HCT116 (cell line): ENCODE measurements around the gene MARVELD1. TPM values are rescaled to one million over a fixed set of nuclear protein-coding genes. Genes with fewer than 3 reads are reported as not detected.

Source experiments
- ATAC-seq: fragments of 200-7000 bp; cut with Tn5 transposase; 2 replicates; pipeline ENCODE4 v1.9.1; 2020; ENCODE audit warnings: mild to moderate bottlenecking, moderate library complexity
- BruUV-seq: library from RNA; stranded (reverse); fragments of 400-500 nt; replicated peaks from 2 replicates; lab custom pipeline; 2021; lab: Mats Ljungman, UMichigan
- CTCF ChIA-PET: fragments of 300-600 bp; sonication (Branson Sonifier 250); formaldehyde crosslinking; loops from one replicate; lab custom pipeline; 2021; ENCODE audit warnings: antibody characterized with exemption; lab: Charles Lee
- POLR2A ChIA-PET: fragments of 300-600, 350-600 bp; sonication (Branson Sonifier 250); formaldehyde crosslinking; loops from one replicate; lab custom pipeline; 2021; ENCODE audit warnings: antibody characterized with exemption; lab: Charles Lee
- RAD21 ChIA-PET, 2 experiments: fragments of 300-600 bp; sonication (Branson Sonifier 250); formaldehyde crosslinking; loops; one replicate each; lab custom pipeline; 2023; ENCODE audit warnings: low total read pairs in 2 of 2; ENCODE audit not compliant: uncharacterized antibody in 2 of 2, unreplicated experiment in 2 of 2, low non-redundant PET in 1 of 2; lab: Charles Lee
- DNase-seq: peaks from one replicate; pipeline ENCODE4 v3.0.0-alpha.2; 2010; ENCODE audit warnings: low read depth, low spot score
- H2AFZ ChIP-seq: fragments of 200-600 bp; shearing (Covaris generic), sonication (generic); 2 replicates; pipeline ENCODE4 v1.6.1; 2017; ENCODE audit warnings: low read depth, mixed run types, mixed read lengths, antibody characterized with exemption, low read length; ENCODE audit not compliant: poor library complexity, severe bottlenecking
- H3K27ac ChIP-seq: 2 replicates; pipeline ENCODE4 v1.5.1; 2012; ENCODE audit warnings: low read depth, low read length
- H3K27me3 ChIP-seq: fragments of 200-600 bp; sonication (generic); 2 replicates; pipeline ENCODE4 v1.6.1; 2016; ENCODE audit warnings: mixed run types, low read length, mixed read lengths; ENCODE audit not compliant: insufficient read depth
- H3K36me3 ChIP-seq, 2 experiments: fragments of 200-500 bp in 1 of 2; fragments of 200-600 bp in 1 of 2; sonication (Bioruptor generic) in 1 of 2; sonication (generic) in 1 of 2; 2 replicates each; pipeline versions ENCODE4 v1.5.1 to v1.6.1; 2014 to 2016; ENCODE audit warnings: low read length in 2 of 2, inconsistent platforms in 1 of 2, mixed read lengths in 1 of 2, mixed run types in 1 of 2; ENCODE audit not compliant: insufficient read depth in 2 of 2, control insufficient read depth in 1 of 2
- H3K4me1 ChIP-seq, 2 experiments: fragments of 200-600 bp in 1 of 2; sonication (generic) in 1 of 2; 2 replicates each; pipeline versions ENCODE4 v1.5.1 to v1.6.1; 2012 to 2017; ENCODE audit warnings: low read length in 2 of 2, inconsistent platforms in 1 of 2, mild to moderate bottlenecking in 1 of 2, mixed read lengths in 1 of 2, mixed run types in 1 of 2, moderate library complexity in 1 of 2; ENCODE audit not compliant: insufficient read depth in 2 of 2, control insufficient read depth in 1 of 2
- H3K4me2 ChIP-seq: fragments of 200-600 bp; sonication (generic); 2 replicates; pipeline ENCODE4 v1.6.1; 2017; ENCODE audit warnings: mixed run types, low read length, mixed read lengths
- H3K4me3 ChIP-seq, 2 experiments: fragments of 200-600 bp in 1 of 2; sonication (generic) in 1 of 2; replicated peaks in 1 of 2; 2 replicates each; pipeline ENCODE4 v1.5.1; 2011 to 2016; ENCODE audit warnings: low read length in 2 of 2, control low read depth in 1 of 2, low read depth in 1 of 2, mild to moderate bottlenecking in 1 of 2, mixed read lengths in 1 of 2, mixed run types in 1 of 2
- H3K79me2 ChIP-seq: fragments of 200-600 bp; sonication (generic); 2 replicates; pipeline ENCODE4 v1.6.1; 2017; ENCODE audit warnings: mild to moderate bottlenecking, mixed run types, low read length, moderate library complexity, mixed read lengths; ENCODE audit not compliant: insufficient read depth
- H3K9ac ChIP-seq: fragments of 200-600 bp; sonication (generic); 2 replicates; pipeline ENCODE4 v1.6.1; 2016; ENCODE audit warnings: low read length, mixed read lengths
- H3K9me2 ChIP-seq: fragments of 200-600 bp; sonication (generic), shearing (Covaris generic); 2 replicates; pipeline ENCODE4 v1.6.1; 2017; ENCODE audit warnings: mixed run types, mild to moderate bottlenecking, moderate library complexity; ENCODE audit not compliant: insufficient read depth
- H3K9me3 ChIP-seq, 2 experiments: fragments of 200-500 bp in 1 of 2; fragments of 200-600 bp in 1 of 2; sonication (Bioruptor generic) in 1 of 2; sonication (generic) in 1 of 2; 2 replicates each; pipeline ENCODE4 v1.6.1; 2014 to 2017; ENCODE audit warnings: low read length in 2 of 2, mixed read lengths in 2 of 2, inconsistent platforms in 1 of 2, low read depth in 1 of 2, mild to moderate bottlenecking in 1 of 2, mixed run types in 1 of 2, moderate library complexity in 1 of 2; ENCODE audit not compliant: control insufficient read depth in 1 of 2, insufficient read depth in 1 of 2
- H4K20me1 ChIP-seq: fragments of 200-600 bp; sonication (generic), shearing (Covaris generic); 2 replicates; pipeline ENCODE4 v1.6.1; 2017; ENCODE audit warnings: mixed run types, mild to moderate bottlenecking, moderate library complexity; ENCODE audit not compliant: insufficient read depth
- CBX3 ChIP-seq: IDR thresholded peaks from 2 replicates; pipeline ENCODE4 v1.6.1; 2012; ENCODE audit warnings: low read depth
- EGR1 ChIP-seq: IDR thresholded peaks from 2 replicates; pipeline ENCODE4 v1.6.1; 2012; ENCODE audit warnings: low read depth
- EZH2 ChIP-seq: fragments of 200-600 bp; sonication (generic); IDR thresholded peaks from 2 replicates; pipeline ENCODE4 v1.6.1; 2017; ENCODE audit warnings: antibody characterized with exemption, mixed run types
- EZH2phosphoT487 ChIP-seq: fragments of 200-600 bp; IDR thresholded peaks from 2 replicates; pipeline ENCODE4 v1.6.1; 2018; ENCODE audit warnings: antibody characterized with exemption, borderline replicate concordance
- JUND ChIP-seq: IDR thresholded peaks from 2 replicates; pipeline ENCODE4 v1.6.1; 2012
- MAX ChIP-seq: IDR thresholded peaks from 2 replicates; pipeline ENCODE4 v1.6.1; 2012
- POLR2A ChIP-seq: IDR thresholded peaks from 2 replicates; pipeline ENCODE4 v1.7.0; 2011; ENCODE audit warnings: borderline replicate concordance; ENCODE audit not compliant: insufficient read depth, insufficient read length; ENCODE audit errors: extremely low read depth
- POLR2AphosphoS5 ChIP-seq: IDR thresholded peaks from 2 replicates; pipeline ENCODE4 v1.6.1; 2011; ENCODE audit warnings: mild to moderate bottlenecking, low read depth, low read length, moderate library complexity
- REST ChIP-seq: IDR thresholded peaks from 2 replicates; pipeline ENCODE4 v1.6.1; 2012; ENCODE audit warnings: low read depth
- SIN3A ChIP-seq: IDR thresholded peaks from 2 replicates; pipeline ENCODE4 v1.6.1; 2012; ENCODE audit warnings: low read depth
- YY1 ChIP-seq: IDR thresholded peaks from 2 replicates; pipeline ENCODE4 v1.6.1; 2011; ENCODE audit warnings: low read length, low read depth, moderate library complexity, mild to moderate bottlenecking; ENCODE audit not compliant: insufficient replicate concordance; ENCODE audit errors: extremely low read depth
- ZBTB33 ChIP-seq: IDR thresholded peaks from 2 replicates; pipeline ENCODE4 v1.6.1; 2011; ENCODE audit warnings: mild to moderate bottlenecking, low read length, moderate library complexity; ENCODE audit not compliant: insufficient replicate concordance; ENCODE audit errors: extremely low read depth
- ZNF274 ChIP-seq: fragments of 200-500 bp; sonication (Bioruptor generic); IDR thresholded peaks from 2 replicates; pipeline ENCODE4 v1.6.1; 2014; ENCODE audit warnings: mild to moderate bottlenecking, low read depth, low read length, inconsistent platforms
- intact Hi-C: fragments of 100-400 bp; cut with micrococcal nuclease; formaldehyde crosslinking; loops from 2 replicates; pipeline ENCODE4 v1.10.0; 2022
- total RNA-seq: library from RNA; stranded (reverse); gene quantifications from one replicate; pipeline ENCODE4 v1.2.1, GENCODE V29; 2021; ENCODE audit not compliant: unreplicated experiment

The MARVELD1 gene
- total RNA-seq, 1 experiment from 2014 or later: 36.1 TPM

- DNase-seq (no peak), ATAC-seq (no peak)
- no peak overlapping the region for H3K4me2 ChIP-seq
- no TSS peak for BruUV-seq
- H4K20me1 ChIP-seq: no peaks in the 10 kb centered on the region
- H3K9me3 ChIP-seq: no peaks in the 10 kb centered on the region
- no peak overlapping the region for H2AFZ ChIP-seq
- intact Hi-C loops: loop anchor here (5.0 kb wide), 1 partner anchor 272 kb away; no protein-coding TSS in a partner anchor
- H3K9me2 ChIP-seq: no peaks in the 10 kb centered on the region
- TF ChIP-seq POLR2A: no peak
- no peak for TF ChIP-seq EGR1
- no peak for TF ChIP-seq EZH2phosphoT487
- TF ChIP-seq, all 23 proteins: peak for 0
- peaks cover 42 to 52% of the 10 kb centered on the region in 2 experiments for H3K36me3 ChIP-seq
- no peak overlapping the region for H3K4me3 ChIP-seq
- POLR2A ChIA-PET: no interaction called here
- no peaks in the 10 kb centered on the region for H3K4me1 ChIP-seq
- no peak overlapping the region for H3K27ac ChIP-seq
- RAD21 ChIA-PET: no interaction called here
- no peaks in the 10 kb centered on the region for H3K27me3 ChIP-seq
- no peaks in the 10 kb centered on the region for H3K79me2 ChIP-seq
- CTCF ChIA-PET: no interaction called here
- no peak overlapping the region for H3K9ac ChIP-seq
Measured at GRCh38 chr10:97755718-97756117, 42.2 kb downstream of the MARVELD1 start.

- no peaks in the 10 kb centered on the region for H4K20me1 ChIP-seq
- CTCF ChIA-PET: interaction anchor here (1.4 kb wide), 1 partner anchor 284 kb away, joined by 3 read pairs; no protein-coding TSS in a partner anchor
- H2AFZ ChIP-seq: no peak overlapping the region
- POLR2A ChIA-PET: no interaction called here
- no peaks in the 10 kb centered on the region for H3K4me1 ChIP-seq
- TF ChIP-seq ZNF274 (no peak), EZH2 (no peak), CBX3 (no peak), POLR2A (no peak), POLR2AphosphoS5 (no peak), ZBTB33 (no peak), YY1 (no peak), MAX (no peak), REST (no peak), JUND (no peak), SIN3A (no peak)
- intact Hi-C loops: loop anchor here (5.0 kb wide), 1 partner anchor 270 kb away; no protein-coding TSS in a partner anchor
- no peak overlapping the region for H3K27ac ChIP-seq
- no peaks in the 10 kb centered on the region for H3K9me3 ChIP-seq
- no peak overlapping the region for H3K4me3 ChIP-seq
- no peaks in the 10 kb centered on the region for H3K27me3 ChIP-seq
- BruUV-seq: no TSS peak
- no peaks in the 10 kb centered on the region for H3K79me2 ChIP-seq
- no peak for DNase-seq
- no peak overlapping the region for H3K4me2 ChIP-seq
- no peak overlapping the region for H3K9ac ChIP-seq
- no peaks in the 10 kb centered on the region for H3K9me2 ChIP-seq
- RAD21 ChIA-PET: no interaction called here
- peaks cover 40 to 42% of the 10 kb centered on the region in 2 experiments for H3K36me3 ChIP-seq
- ATAC-seq: no peak
Measured at GRCh38 chr10:97757471-97757870, 43.9 kb downstream of the MARVELD1 start.
